Thoracic aorta (tissue), 2 donors: Measurements from ENCODE around the gene PLPPR1. TPM values are rescaled to one million over a fixed set of nuclear protein-coding genes. Genes with fewer than 3 reads are reported as not detected.
"Not testable (repeated sequence)": the region's sequence is repeated elsewhere in the genome, so short reads cannot be mapped to it uniquely, and the experiment has no call there.

ENCODE experiments used
- ATAC-seq: fragments of 150-250 bp; one replicate; pipeline ENCODE4 v1.8.0; 2017; ENCODE audit warnings: low read depth; ENCODE audit not compliant: insufficient number of reproducible peaks, low FRiP score
- DNase-seq: peaks from one replicate; pipeline ENCODE4 v3.0.0-alpha.2; 2020; ENCODE audit warnings: low spot score
- H3K27ac ChIP-seq, 2 donors: fragments of 200-600 bp; sonication (generic); 1 replicate in 1 of 2; 2 replicates in 1 of 2; pipeline ENCODE4 v1.5.1; 2016; ENCODE audit warnings: mild to moderate bottlenecking in 2 of 2, moderate library complexity in 2 of 2
- H3K27me3 ChIP-seq: fragments of 200-600 bp; sonication (generic); replicated peaks from 2 replicates; pipeline ENCODE4 v1.6.0; 2016; ENCODE audit warnings: mild to moderate bottlenecking; ENCODE audit not compliant: insufficient read depth
- H3K36me3 ChIP-seq: fragments of 200-600 bp; sonication (generic); one replicate; pipeline ENCODE4 v1.5.1; 2016
- H3K4me1 ChIP-seq, 2 donors: fragments of 200-600 bp; sonication (generic); 1 replicate in 1 of 2; 2 replicates in 1 of 2; pipeline versions ENCODE4 v1.5.1 to v1.6.0; 2016; ENCODE audit warnings: low read depth in 2 of 2, mild to moderate bottlenecking in 1 of 2; ENCODE audit not compliant: control insufficient read depth in 1 of 2
- H3K4me3 ChIP-seq: fragments of 200-600 bp; sonication (generic); 2 replicates; pipeline ENCODE4 v1.5.1; 2016; ENCODE audit warnings: mild to moderate bottlenecking
- H3K9me3 ChIP-seq: fragments of 200-600 bp; sonication (generic); 2 replicates; pipeline ENCODE4 v1.5.1; 2016
- CTCF ChIP-seq: fragments of 200-600 bp; sonication (generic); IDR thresholded peaks from one replicate; pipeline ENCODE4 v1.5.1; 2019; ENCODE audit warnings: antibody characterized with exemption
- total RNA-seq, 2 donors: library from RNA; depleted of rRNA; stranded (reverse); fragments of >200 nt; gene quantifications; one replicate each; pipeline versions ENCODE4 v1.1.0 to v1.2.3, GENCODE V29; 2016

PLPPR1 gene
- total RNA-seq, 2 donors from 2014 or later = not detected

- no peaks in the 10 kb centered on the region for H3K4me1 ChIP-seq
- no peak overlapping the region for H3K4me3 ChIP-seq
- TF ChIP-seq CTCF = no peak
- no peaks in the 10 kb centered on the region for H3K36me3 ChIP-seq
- H3K9me3 ChIP-seq = no peaks in the 10 kb centered on the region
- no peaks in the 10 kb centered on the region for H3K27me3 ChIP-seq
- DNase-seq (no peak), ATAC-seq (no peak)
- H3K27ac ChIP-seq = no peak overlapping the region
Measured at GRCh38 chr9:101325053-101325452, 296.5 kb downstream of the PLPPR1 start.

- Histone ChIP-seq H3K4me3 (no peak overlapping the region), H3K27me3 (no peaks in the 10 kb centered on the region), H3K9me3 (no peaks in the 10 kb centered on the region), H3K27ac (no peak overlapping the region), H3K36me3 (no peaks in the 10 kb centered on the region), H3K4me1 (no peaks in the 10 kb centered on the region)
- ATAC-seq (no peak), DNase-seq (no peak)
- no peak for TF ChIP-seq CTCF
Measured at GRCh38 chr9:101326035-101326434, 297.5 kb downstream of the PLPPR1 start.

- no peak overlapping the region for H3K27ac ChIP-seq
- no peak overlapping the region for H3K4me3 ChIP-seq
- no peaks in the 10 kb centered on the region for H3K9me3 ChIP-seq
- no peak for TF ChIP-seq CTCF
- no peaks in the 10 kb centered on the region for H3K36me3 ChIP-seq
- H3K27me3 ChIP-seq = no peaks in the 10 kb centered on the region
- no peak for DNase-seq
- no peaks in the 10 kb centered on the region for H3K4me1 ChIP-seq
- ATAC-seq = no peak
Measured at GRCh38 chr9:101326501-101326900, 298.0 kb downstream of the PLPPR1 start.

- not testable (repeated sequence) for H3K36me3 ChIP-seq, H3K4me1 ChIP-seq, ATAC-seq, H3K9me3 ChIP-seq, H3K4me3 ChIP-seq, H3K27me3 ChIP-seq, DNase-seq, H3K27ac ChIP-seq
Measured at GRCh38 chr9:101327422-101327909, 298.9 kb downstream of the PLPPR1 start.

- Histone ChIP-seq H3K27me3 (no peaks in the 10 kb centered on the region), H3K9me3 (no peaks in the 10 kb centered on the region), H3K4me3 (no peak overlapping the region), H3K27ac (no peak overlapping the region), H3K36me3 (no peaks in the 10 kb centered on the region), H3K4me1 (no peaks in the 10 kb centered on the region)
- no peak for TF ChIP-seq CTCF
- DNase-seq = no peak
- ATAC-seq = no peak
Measured at GRCh38 chr9:101332362-101332761, 303.8 kb downstream of the PLPPR1 start.

GRCh38 chr9:101333490-101333889 lies 305.0 kb downstream of the PLPPR1 start:
- no peaks in the 10 kb centered on the region for H3K27me3 ChIP-seq
- DNase-seq (no peak), ATAC-seq (no peak)
- no peaks in the 10 kb centered on the region for H3K4me1 ChIP-seq
- no peaks in the 10 kb centered on the region for H3K9me3 ChIP-seq
- H3K4me3 ChIP-seq = no peak overlapping the region
- no peak for TF ChIP-seq CTCF
- no peaks in the 10 kb centered on the region for H3K36me3 ChIP-seq
- H3K27ac ChIP-seq = no peak overlapping the region
